Testis (tissue), 3 donors: ENCODE measurements around the gene PGAP2. TPM values are rescaled to one million over a fixed set of nuclear protein-coding genes. Genes with fewer than 3 reads are reported as not detected.
"Not testable (repeated sequence)": the region's sequence is repeated elsewhere in the genome, so short reads cannot be mapped to it uniquely, and the experiment has no call there.

Source experiments
- DNase-seq: peaks from one replicate; pipeline ENCODE4 v3.0.0-alpha.2; 2019
- H3K27ac ChIP-seq, 2 donors: fragments of 200-600 bp; sonication (generic); one replicate each; pipeline ENCODE4 v1.5.1; 2019
- H3K27me3 ChIP-seq: fragments of 200-600 bp; sonication (generic); one replicate; pipeline ENCODE4 v1.5.1; 2019
- H3K36me3 ChIP-seq: fragments of 200-600 bp; sonication (generic); one replicate; pipeline ENCODE4 v1.5.1; 2017; ENCODE audit warnings: low read depth; ENCODE audit errors: missing control alignments
- H3K4me1 ChIP-seq: fragments of 200-600 bp; sonication (generic); one replicate; pipeline ENCODE4 v1.5.1; 2019
- H3K4me3 ChIP-seq, 2 donors: fragments of 200-600 bp; sonication (generic); one replicate each; pipeline ENCODE4 v1.5.1; 2017 to 2019
- H3K9me3 ChIP-seq: fragments of 200-600 bp; sonication (generic); one replicate; pipeline ENCODE4 v1.5.1; 2017
- POLR2A ChIP-seq: fragments of 450-650 bp; IDR thresholded peaks from one replicate; pipeline ENCODE4 v1.6.1; 2017; ENCODE audit warnings: antibody characterized with exemption, mild to moderate bottlenecking, moderate library complexity
- WGBS, 2 donors: methylation state at CpG; one replicate each; pipeline ENCODE4 v1.1.5; 2018; 5-methylcytosine and 5-hydroxymethylcytosine counted together
- intact Hi-C: fragments of 100-400 bp; cut with DNase I; formaldehyde crosslinking; loops from one replicate; pipeline ENCODE4 v1.15.1; 2023; ENCODE audit warnings: low total_unique reads
- polyA plus RNA-seq: library from polyadenylated mRNA; stranded (reverse); fragments of 350-450 nt; fragmentation: Illumina TruSeq; extraction: RNeasy Lipid Tissue Mini Kit (QIAGEN cat#74804); gene quantifications from one replicate; pipeline ENCODE4 v1.2.3, GENCODE V29; 2014; ENCODE audit warnings: low read depth, low replicate concordance; ENCODE audit not compliant: insufficient read depth
- total RNA-seq, 2 donors: library from RNA; depleted of rRNA; stranded (reverse); fragments of >200 nt; gene quantifications; one replicate each; pipeline ENCODE4 v1.2.3, GENCODE V29; 2016
- TF ChIP-seq, protein P1 (sequence below), 3 experiments: fragments of 450-650 bp in 2 of 3; fragments of 200-600 bp in 1 of 3; sonication (generic) in 1 of 3; IDR thresholded peaks; one replicate each; pipeline ENCODE4 v1.5.1; 2016 to 2019; ENCODE audit warnings: antibody characterized with exemption in 3 of 3, mild to moderate bottlenecking in 2 of 3, moderate library complexity in 1 of 3

The PGAP2 gene
- total and polyA plus RNA-seq, 3 donors from 2014 or later, result 40.5 to 56.8 (median 54.4) TPM

DNA sequence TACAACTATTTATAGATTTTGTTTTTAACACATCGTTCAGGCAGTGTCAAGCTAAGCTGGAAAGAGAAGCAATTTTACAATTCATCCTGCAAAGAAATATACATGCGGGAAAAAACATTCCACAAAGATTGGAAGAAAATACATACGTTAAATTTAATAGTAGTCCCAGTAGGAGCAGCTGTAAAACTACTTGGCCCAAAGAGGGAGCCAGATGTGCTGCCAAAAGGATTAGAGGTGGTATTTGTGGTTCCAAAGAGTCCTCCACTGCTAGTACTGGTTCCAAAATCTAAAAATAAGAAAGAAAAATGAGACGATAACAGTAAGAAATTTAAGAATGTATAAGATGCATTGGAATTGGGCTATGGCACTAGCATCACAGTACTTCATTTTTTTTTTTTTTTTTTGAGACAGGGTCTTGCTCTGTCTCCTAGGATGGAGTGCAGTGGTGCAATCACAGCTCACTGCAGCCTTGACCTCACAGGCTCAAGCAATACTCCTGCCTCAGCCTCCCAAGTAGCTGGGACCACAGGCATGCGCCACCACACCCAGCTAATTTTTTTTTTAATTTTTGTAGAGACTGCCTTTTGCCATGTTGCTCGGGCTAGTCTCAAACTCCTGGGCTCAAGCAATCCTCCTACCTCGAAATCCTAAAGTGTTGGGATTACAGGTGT is 32.5 kb upstream of the PGAP2 start:
- Histone ChIP-seq H3K36me3 (no peaks in the 10 kb centered on the region), H3K4me3 (no peak overlapping the region), H3K27ac (no peak overlapping the region), H3K9me3 (no peaks in the 10 kb centered on the region), H3K4me1 (no peaks in the 10 kb centered on the region), H3K27me3 (no peaks in the 10 kb centered on the region)
- TF ChIP-seq, protein P1, sequence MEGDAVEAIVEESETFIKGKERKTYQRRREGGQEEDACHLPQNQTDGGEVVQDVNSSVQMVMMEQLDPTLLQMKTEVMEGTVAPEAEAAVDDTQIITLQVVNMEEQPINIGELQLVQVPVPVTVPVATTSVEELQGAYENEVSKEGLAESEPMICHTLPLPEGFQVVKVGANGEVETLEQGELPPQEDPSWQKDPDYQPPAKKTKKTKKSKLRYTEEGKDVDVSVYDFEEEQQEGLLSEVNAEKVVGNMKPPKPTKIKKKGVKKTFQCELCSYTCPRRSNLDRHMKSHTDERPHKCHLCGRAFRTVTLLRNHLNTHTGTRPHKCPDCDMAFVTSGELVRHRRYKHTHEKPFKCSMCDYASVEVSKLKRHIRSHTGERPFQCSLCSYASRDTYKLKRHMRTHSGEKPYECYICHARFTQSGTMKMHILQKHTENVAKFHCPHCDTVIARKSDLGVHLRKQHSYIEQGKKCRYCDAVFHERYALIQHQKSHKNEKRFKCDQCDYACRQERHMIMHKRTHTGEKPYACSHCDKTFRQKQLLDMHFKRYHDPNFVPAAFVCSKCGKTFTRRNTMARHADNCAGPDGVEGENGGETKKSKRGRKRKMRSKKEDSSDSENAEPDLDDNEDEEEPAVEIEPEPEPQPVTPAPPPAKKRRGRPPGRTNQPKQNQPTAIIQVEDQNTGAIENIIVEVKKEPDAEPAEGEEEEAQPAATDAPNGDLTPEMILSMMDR (IDR thresholded peaks at IDR 0.05), result no peak
- no peak for TF ChIP-seq POLR2A
- 72 to 78% methylated on average over 7 of the region's 7 CpGs for WGBS, 2 donors
- intact Hi-C loops, result no loop called here
- no peak for DNase-seq

DNA sequence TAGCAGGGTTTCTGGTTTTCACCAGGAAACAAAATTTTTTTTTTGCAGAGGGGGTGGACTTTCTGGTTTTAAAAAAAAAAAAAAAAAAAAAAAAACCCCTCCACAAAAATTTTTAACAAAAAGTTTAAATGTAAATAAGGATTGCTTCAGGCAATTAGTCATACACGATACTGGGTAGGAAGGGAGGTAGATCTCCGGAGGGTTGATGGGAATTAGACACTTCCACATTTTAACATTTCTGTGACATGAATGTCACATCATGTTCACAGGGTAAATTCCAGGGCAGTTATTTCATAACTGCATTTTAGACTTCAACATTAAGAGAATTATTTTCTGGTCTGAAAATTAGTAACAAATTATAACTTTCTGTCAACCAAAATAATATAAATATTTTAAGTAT is 26.9 kb upstream of the PGAP2 start:
- intact Hi-C loops, result no loop called here
- peaks cover 11% of the 10 kb centered on the region for H3K4me1 ChIP-seq
- 34 to 37% methylated on average over 2 of the region's 2 CpGs for WGBS, 2 donors
- TF ChIP-seq, protein P1 (IDR thresholded peaks at IDR 0.05), result no peak
- TF ChIP-seq POLR2A, result no peak
- H3K9me3 ChIP-seq, result no peaks in the 10 kb centered on the region
- H3K27me3 ChIP-seq, result no peaks in the 10 kb centered on the region
- no peak overlapping the region for H3K4me3 ChIP-seq
- no peak overlapping the region for H3K27ac ChIP-seq
- DNase-seq, result no peak
- H3K36me3 ChIP-seq, result no peaks in the 10 kb centered on the region

DNA sequence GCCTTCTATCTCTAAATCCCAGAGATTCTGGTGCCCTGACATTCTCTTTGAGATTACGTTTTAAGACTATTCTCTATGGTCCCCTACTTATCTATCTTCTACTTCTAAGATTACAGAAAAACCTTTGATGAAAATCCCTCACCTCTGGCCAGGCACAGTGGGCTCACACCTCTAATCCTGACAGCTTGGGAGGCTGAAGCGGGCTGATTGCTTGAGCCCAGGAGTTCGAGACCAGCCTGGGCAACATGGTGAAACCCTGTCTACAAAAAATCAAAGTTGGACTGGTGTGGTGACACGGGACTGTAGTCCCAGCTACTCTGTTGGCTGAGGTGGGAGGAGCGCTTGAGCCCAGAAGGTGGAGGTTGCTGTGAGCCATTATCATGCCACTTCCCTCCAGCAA is 25.4 kb upstream of the PGAP2 start:
- Histone ChIP-seq H3K36me3 (no peaks in the 10 kb centered on the region), H3K27me3 (no peaks in the 10 kb centered on the region), H3K27ac (no peak overlapping the region), H3K9me3 (no peaks in the 10 kb centered on the region), H3K4me3 (no peak overlapping the region), H3K4me1 (peaks cover 15% of the 10 kb centered on the region)
- WGBS, 2 donors, result 92 to 95% methylated on average over 4 to 5 of the region's 5 CpGs
- TF ChIP-seq, protein P1 (IDR thresholded peaks at IDR 0.05), result no peak
- TF ChIP-seq POLR2A, result no peak
- intact Hi-C loops, result no loop called here
- no peak for DNase-seq

DNA sequence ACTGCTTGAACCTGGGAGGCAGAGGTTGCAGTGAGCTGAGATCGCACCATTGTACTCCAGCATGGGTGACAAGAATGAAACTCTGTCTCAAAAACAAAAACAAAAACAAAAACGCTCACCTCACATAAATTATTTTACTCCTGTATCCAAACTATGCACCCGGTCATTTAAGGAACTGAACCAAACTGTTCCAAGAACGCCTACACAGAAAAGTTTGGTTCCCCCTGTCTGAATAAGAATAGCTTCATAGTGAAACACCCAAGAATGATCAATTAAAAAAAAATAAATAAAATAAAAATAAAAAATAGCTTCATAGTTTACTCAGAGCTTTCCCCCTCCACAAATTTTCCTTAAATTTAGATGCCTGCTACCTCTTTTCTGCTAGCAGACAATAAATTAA is 24.7 kb upstream of the PGAP2 start:
- H3K27ac ChIP-seq, result no peak overlapping the region
- no peaks in the 10 kb centered on the region for H3K36me3 ChIP-seq
- H3K9me3 ChIP-seq, result no peaks in the 10 kb centered on the region
- peaks cover 15% of the 10 kb centered on the region for H3K4me1 ChIP-seq
- no peak for TF ChIP-seq POLR2A
- TF ChIP-seq, protein P1 (IDR thresholded peaks at IDR 0.05), result no peak
- 75 to 76% methylated on average over 4 of the region's 4 CpGs for WGBS, 2 donors
- DNase-seq, result no peak
- H3K4me3 ChIP-seq, result no peak overlapping the region
- H3K27me3 ChIP-seq, result no peaks in the 10 kb centered on the region
- intact Hi-C loops, result no loop called here

DNA sequence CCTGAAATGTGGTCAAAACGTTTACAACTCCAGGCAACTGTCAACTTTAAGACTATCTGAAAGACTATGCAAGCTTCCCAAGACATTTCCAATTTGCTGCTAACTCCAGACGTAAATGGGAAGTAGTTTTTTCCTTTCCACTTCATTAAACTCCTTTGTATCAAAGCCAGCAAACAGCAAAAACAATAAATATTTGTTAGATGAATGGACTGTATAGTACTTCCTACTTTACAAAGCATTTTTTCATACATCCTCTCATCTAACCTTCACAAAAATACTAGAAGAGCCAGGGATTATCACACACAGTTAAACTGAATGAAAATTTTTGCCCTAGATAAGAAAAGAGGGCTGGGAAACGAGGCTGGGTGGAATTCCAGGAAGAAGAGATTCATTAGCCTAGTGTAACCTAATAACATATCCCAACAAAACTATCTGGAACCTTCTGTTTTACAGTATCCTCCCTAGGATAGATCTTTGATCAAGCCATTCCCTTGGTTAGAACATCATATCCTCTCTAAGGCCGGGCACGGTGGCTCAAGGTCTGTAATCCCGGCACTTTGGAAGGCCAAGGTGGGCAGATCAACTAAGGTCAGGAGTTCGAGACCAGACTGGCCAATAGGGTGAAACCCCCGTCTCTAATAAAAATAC is 21.5 kb upstream of the PGAP2 start:
- WGBS, 2 donors, result 50 to 63% methylated on average over 8 of the region's 8 CpGs
- TF ChIP-seq POLR2A, result no peak
- DNase-seq, result no peak
- Histone ChIP-seq H3K9me3 (no peaks in the 10 kb centered on the region), H3K4me1 (peaks cover 10% of the 10 kb centered on the region), H3K4me3 (no peak overlapping the region), H3K36me3 (no peaks in the 10 kb centered on the region), H3K27ac (no peak overlapping the region), H3K27me3 (no peaks in the 10 kb centered on the region)
- intact Hi-C loops, result no loop called here

DNA sequence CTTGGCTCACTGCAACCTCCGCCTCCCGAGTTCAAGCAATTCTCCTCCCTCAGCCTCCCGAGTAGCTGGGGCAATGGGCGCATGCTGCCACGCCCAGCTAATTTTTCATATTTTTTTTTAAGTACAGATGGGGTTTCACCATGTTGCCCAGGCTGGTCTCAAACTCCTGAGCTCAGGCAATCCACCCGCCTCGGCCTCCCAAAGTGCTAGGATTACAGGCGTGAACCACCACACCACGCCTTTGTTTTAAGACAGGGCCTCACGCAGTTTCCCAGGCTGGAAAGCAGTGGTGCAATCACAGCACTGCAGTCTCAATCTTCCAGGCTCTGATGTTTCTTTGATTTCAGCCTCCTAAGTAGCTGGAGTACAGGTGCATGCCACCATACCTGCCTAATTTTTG is 14.0 kb upstream of the PGAP2 start:
- H3K36me3 ChIP-seq, intact Hi-C loops, DNase-seq, H3K27me3 ChIP-seq, H3K4me3 ChIP-seq, H3K9me3 ChIP-seq, H3K27ac ChIP-seq: not testable (repeated sequence)
- 91 to 97% methylated on average over 10 of the region's 10 CpGs for WGBS, 2 donors
- peaks cover 13% of the 10 kb centered on the region for H3K4me1 ChIP-seq
